Mesendoderm (in vitro differentiated cells): ENCODE results near the gene SH2D4B.
"Not testable (repeated sequence)": the region's sequence is repeated elsewhere in the genome, so short reads cannot be mapped to it uniquely, and the experiment has no call there.

Experiments used
- DNase-seq: peaks from one replicate; pipeline ENCODE4 v3.0.0; 2013
- H2AK5ac ChIP-seq: 2 replicates; pipeline ENCODE4 v1.6.1; 2013; ENCODE audit warnings: low read length, inconsistent platforms
- H2BK120ac ChIP-seq: 2 replicates; pipeline ENCODE4 v1.6.1; 2013; ENCODE audit warnings: low read depth, mild to moderate bottlenecking, low read length, moderate library complexity, mixed read lengths
- H2BK15ac ChIP-seq: replicated peaks from 2 replicates; pipeline ENCODE4 v1.6.1; 2013; ENCODE audit warnings: low read depth, mild to moderate bottlenecking, moderate library complexity
- H2BK5ac ChIP-seq: 2 replicates; pipeline ENCODE4 v1.6.1; 2013; ENCODE audit warnings: low read length, inconsistent platforms
- H3K18ac ChIP-seq: 2 replicates; pipeline ENCODE4 v1.6.1; 2013; ENCODE audit warnings: mild to moderate bottlenecking, low read length, mixed read lengths
- H3K23ac ChIP-seq: one replicate; pipeline ENCODE4 v1.6.1; 2013; ENCODE audit warnings: low read length
- H3K27ac ChIP-seq: 2 replicates; pipeline ENCODE4 v1.5.1; 2013; ENCODE audit warnings: low read depth, mild to moderate bottlenecking, inconsistent platforms, low read length, moderate library complexity
- H3K27me3 ChIP-seq: 2 replicates; pipeline ENCODE4 v1.6.1; 2013; ENCODE audit warnings: low read length, control low read depth, mild to moderate bottlenecking, inconsistent platforms; ENCODE audit not compliant: insufficient read depth, poor library complexity
- H3K36me3 ChIP-seq: 2 replicates; pipeline ENCODE4 v1.6.1; 2013; ENCODE audit warnings: low read length, inconsistent platforms; ENCODE audit not compliant: control insufficient read depth, insufficient read depth
- H3K4ac ChIP-seq: one replicate; pipeline ENCODE4 v1.6.1; 2013; ENCODE audit warnings: low read depth, mild to moderate bottlenecking, low read length, moderate library complexity
- H3K4me1 ChIP-seq: 2 replicates; pipeline ENCODE4 v1.6.1; 2013; ENCODE audit warnings: low read depth, low read length, inconsistent platforms; ENCODE audit not compliant: control insufficient read depth
- H3K4me2 ChIP-seq: 2 replicates; pipeline ENCODE4 v1.6.1; 2013; ENCODE audit warnings: low read length
- H3K4me3 ChIP-seq: 2 replicates; pipeline ENCODE4 v1.5.1; 2013; ENCODE audit warnings: mild to moderate bottlenecking, low read length
- H3K56ac ChIP-seq: one replicate; pipeline ENCODE4 v1.6.1; 2013; ENCODE audit warnings: low read length
- H3K79me1 ChIP-seq: 2 replicates; pipeline ENCODE4 v1.6.1; 2013; ENCODE audit warnings: low read length, inconsistent platforms
- H3K79me2 ChIP-seq: 2 replicates; pipeline ENCODE4 v1.6.1; 2013; ENCODE audit warnings: mild to moderate bottlenecking, low read length; ENCODE audit not compliant: control insufficient read depth, insufficient read depth
- H3K9ac ChIP-seq: 2 replicates; pipeline ENCODE4 v1.6.1; 2013; ENCODE audit warnings: low read length, inconsistent platforms
- H4K5ac ChIP-seq: one replicate; pipeline ENCODE4 v1.6.1; 2013; ENCODE audit warnings: low read length
- H4K8ac ChIP-seq: one replicate; pipeline ENCODE4 v1.6.1; 2013; ENCODE audit warnings: low read depth, mild to moderate bottlenecking, control low read depth, low read length, moderate library complexity
- WGBS: extraction: QIAGEN DNeasy Blood & Tissue Kit; methylation state at CpG from one replicate; pipeline ENCODE4 v1.1.7; 2013; ENCODE audit warnings: low lambda C conversion rate, missing lambda C conversion rate; ENCODE audit not compliant: insufficient coverage; ENCODE audit errors: extremely low coverage; 5-methylcytosine and 5-hydroxymethylcytosine counted together

Gene SH2D4B

DNA sequence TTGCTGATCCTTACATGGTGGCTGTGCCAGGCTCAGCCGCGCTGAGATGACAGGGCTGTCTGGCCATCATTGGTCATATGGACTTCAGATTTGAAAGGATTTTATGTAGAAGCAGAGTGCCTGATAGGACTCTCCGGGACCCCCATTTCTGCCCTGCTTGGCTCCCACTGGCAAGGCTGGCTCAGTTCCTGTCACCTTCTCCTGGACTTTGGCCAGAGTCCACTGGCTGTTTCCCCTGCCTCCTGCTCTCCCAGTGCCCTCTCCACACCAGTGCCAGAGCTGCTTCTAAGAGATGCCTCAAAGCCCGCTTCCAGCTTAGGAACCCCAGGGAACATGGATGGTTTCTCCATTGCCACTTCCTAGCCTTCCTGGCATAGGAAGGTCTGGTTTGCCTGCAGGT lies 5.1 kb upstream of the SH2D4B start:
- Histone ChIP-seq H3K4me2 (no peak overlapping the region), H2BK15ac (no peak overlapping the region), H2BK120ac (no peak overlapping the region), H3K27me3 (no peaks in the 10 kb centered on the region), H3K79me1 (no peaks in the 10 kb centered on the region), H3K36me3 (no peaks in the 10 kb centered on the region), H4K8ac (no peak overlapping the region), H4K5ac (no peak overlapping the region), H3K23ac (no peak overlapping the region), H3K27ac (no peak overlapping the region), H2AK5ac (no peak overlapping the region), H3K4ac (no peak overlapping the region), H3K4me3 (no peak overlapping the region), H3K79me2 (no peaks in the 10 kb centered on the region), H3K56ac (no peak overlapping the region), H3K4me1 (peaks cover 10% of the 10 kb centered on the region), H2BK5ac (no peak overlapping the region), H3K9ac (no peak overlapping the region), H3K18ac (no peak overlapping the region)
- WGBS, result no CpG with 5 or more reads among the region's 4 CpGs
- DNase-seq, result no peak

DNA sequence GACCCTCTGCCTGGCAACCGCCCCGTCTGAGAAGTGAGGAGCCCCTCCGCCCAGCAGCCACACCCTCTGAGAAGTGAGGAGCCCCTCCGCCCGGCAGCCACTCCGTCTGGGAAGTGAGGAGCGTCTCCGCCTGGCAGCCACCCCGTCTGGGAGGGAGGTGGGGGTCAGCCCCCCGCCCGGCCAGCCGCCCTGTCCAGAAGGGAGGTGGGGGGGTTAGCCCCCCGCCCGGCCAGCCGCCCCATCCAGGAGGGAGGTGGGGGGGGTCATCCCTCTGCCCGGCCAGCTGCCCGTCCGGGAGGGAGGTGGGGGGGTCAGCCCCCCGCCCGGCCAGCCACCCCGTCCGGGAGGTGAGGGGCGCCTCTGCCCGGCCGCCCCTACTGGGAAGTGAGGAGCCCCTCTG lies 3.6 kb upstream of the SH2D4B start:
- WGBS, result no CpG with 5 or more reads among the region's 25 CpGs
- H3K56ac ChIP-seq, H3K4ac ChIP-seq, H2BK120ac ChIP-seq, H2BK5ac ChIP-seq, DNase-seq, H2BK15ac ChIP-seq, H3K4me2 ChIP-seq, H2AK5ac ChIP-seq, H3K36me3 ChIP-seq, H3K18ac ChIP-seq, H4K8ac ChIP-seq, H3K9ac ChIP-seq, H3K27me3 ChIP-seq, H3K23ac ChIP-seq, H3K79me2 ChIP-seq, H4K5ac ChIP-seq, H3K27ac ChIP-seq, H3K4me3 ChIP-seq, H3K79me1 ChIP-seq: not testable (repeated sequence)
- peaks cover 13% of the 10 kb centered on the region for H3K4me1 ChIP-seq

DNA sequence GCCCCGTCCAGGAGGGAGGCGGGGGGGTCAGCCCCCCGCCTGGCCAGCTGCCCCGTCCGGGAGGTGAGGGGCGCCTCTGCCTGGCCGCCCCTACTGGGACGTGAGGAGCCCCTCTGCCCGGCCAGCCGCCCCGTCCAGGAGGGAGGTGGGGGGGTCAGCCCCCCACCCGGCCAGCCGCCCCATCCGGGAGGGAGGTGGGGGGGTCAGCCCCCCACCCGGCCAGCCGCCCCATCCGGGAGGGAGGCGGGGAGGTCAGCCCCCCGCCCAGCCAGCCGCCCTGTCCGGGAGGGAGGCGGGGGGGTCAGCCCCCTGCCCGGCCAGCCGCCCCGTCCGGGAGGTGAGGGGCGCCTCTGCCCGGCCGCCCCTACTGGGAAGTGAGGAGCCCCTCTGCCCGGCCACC lies 3.1 kb upstream of the SH2D4B start:
- peaks cover 13% of the 10 kb centered on the region for H3K4me1 ChIP-seq
- not testable (repeated sequence) for H3K56ac ChIP-seq, H3K9ac ChIP-seq, H4K5ac ChIP-seq, H3K27ac ChIP-seq, H2BK5ac ChIP-seq, H3K4ac ChIP-seq, H3K23ac ChIP-seq, H3K27me3 ChIP-seq, DNase-seq, H3K4me3 ChIP-seq, H2BK120ac ChIP-seq, H3K4me2 ChIP-seq, H3K79me2 ChIP-seq, H2BK15ac ChIP-seq, H2AK5ac ChIP-seq, H3K36me3 ChIP-seq, H3K18ac ChIP-seq, H3K79me1 ChIP-seq, H4K8ac ChIP-seq
- WGBS, result no CpG with 5 or more reads among the region's 30 CpGs

DNA sequence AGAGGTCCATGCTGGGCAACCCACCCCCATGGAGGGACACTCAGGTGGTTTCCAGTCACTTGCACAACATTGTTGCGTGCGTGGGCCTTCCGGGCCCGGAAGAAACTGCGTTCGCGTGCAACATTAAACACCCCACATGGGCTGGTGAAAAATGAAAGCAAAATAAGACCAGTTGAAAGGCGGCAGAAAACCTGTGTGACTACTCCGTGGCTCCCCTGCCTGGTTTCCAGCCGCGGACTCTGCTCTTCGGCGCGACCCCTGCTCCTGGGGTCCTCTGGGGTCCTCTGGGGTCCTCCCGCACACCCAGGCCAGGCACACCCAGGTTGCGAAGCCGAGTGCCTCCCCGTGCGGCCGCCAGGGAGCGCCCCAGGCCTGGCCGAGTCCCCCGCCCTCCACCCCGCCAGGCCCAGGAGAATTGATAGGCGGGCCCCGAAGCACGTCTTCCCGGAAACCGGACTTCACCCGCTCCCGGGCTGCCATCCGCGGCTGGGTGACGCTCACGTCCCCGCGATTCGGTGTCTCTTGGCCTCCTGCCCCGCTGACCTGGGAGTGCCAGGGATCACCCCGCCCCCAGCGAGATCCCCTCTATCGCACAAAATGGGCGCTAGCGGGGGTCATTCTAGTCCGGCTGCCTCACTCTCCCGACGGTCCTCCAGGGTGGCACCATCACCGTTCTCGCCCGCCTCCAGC lies 1.9 kb upstream of the SH2D4B start:
- Histone ChIP-seq H2BK5ac (no peak overlapping the region), H3K27ac (no peak overlapping the region), H3K56ac (peak overlapping the region; percentile 49), H3K4me3 (no peak overlapping the region), H3K9ac (no peak overlapping the region), H2AK5ac (no peak overlapping the region), H3K18ac (no peak overlapping the region), H3K4me2 (no peak overlapping the region), H2BK120ac (no peak overlapping the region), H2BK15ac (no peak overlapping the region), H4K8ac (no peak overlapping the region), H3K4me1 (peaks cover 13% of the 10 kb centered on the region), H3K4ac (no peak overlapping the region), H3K79me1 (no peaks in the 10 kb centered on the region), H4K5ac (no peak overlapping the region), H3K23ac (no peak overlapping the region), H3K36me3 (no peaks in the 10 kb centered on the region), H3K27me3 (no peaks in the 10 kb centered on the region), H3K79me2 (no peaks in the 10 kb centered on the region)
- WGBS, result no CpG with 5 or more reads among the region's 50 CpGs
- no peak for DNase-seq

DNA sequence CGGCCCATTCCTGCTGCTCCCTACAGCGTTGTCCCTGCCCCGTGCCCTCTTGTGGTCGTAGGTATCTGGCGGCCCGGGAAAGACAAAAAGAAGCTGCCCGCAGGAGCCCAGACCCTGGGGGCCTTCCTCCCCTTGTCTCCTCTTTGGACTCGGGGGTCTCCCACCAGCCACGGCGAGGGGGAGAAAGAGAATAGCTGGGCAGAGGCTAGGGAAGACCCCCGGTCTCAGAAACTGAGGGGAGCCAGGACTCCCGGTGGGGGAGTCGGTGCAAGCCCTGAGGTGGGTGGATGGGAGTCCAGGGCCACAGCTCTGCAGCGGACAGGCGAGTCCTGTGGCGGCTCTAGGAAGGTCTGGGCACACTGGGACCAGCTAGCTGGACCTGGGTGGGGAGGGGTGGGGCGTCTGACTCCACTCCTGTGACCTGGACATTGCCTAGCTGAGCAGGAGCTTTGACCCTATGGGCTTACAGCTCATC lies 1.3 kb upstream of the SH2D4B start:
- no peak overlapping the region for H3K4me3 ChIP-seq
- peaks cover 13% of the 10 kb centered on the region for H3K4me1 ChIP-seq
- H3K79me2 ChIP-seq, result no peaks in the 10 kb centered on the region
- no peak overlapping the region for H3K9ac ChIP-seq
- H3K79me1 ChIP-seq, result no peaks in the 10 kb centered on the region
- H3K56ac ChIP-seq, result peak overlapping the region; percentile 50
- no peak overlapping the region for H4K8ac ChIP-seq
- DNase-seq, result no peak
- H3K36me3 ChIP-seq, result no peaks in the 10 kb centered on the region
- no peak overlapping the region for H3K4ac ChIP-seq
- H4K5ac ChIP-seq, result peak overlapping the region; percentile 33
- H3K4me2 ChIP-seq, result no peak overlapping the region
- no CpG with 5 or more reads among the region's 17 CpGs for WGBS
- no peak overlapping the region for H3K18ac ChIP-seq
- H3K23ac ChIP-seq, result no peak overlapping the region
- H2BK15ac ChIP-seq, result no peak overlapping the region
- H3K27ac ChIP-seq, result no peak overlapping the region
- H2BK120ac ChIP-seq, result no peak overlapping the region
- H3K27me3 ChIP-seq, result no peaks in the 10 kb centered on the region
- no peak overlapping the region for H2AK5ac ChIP-seq
- H2BK5ac ChIP-seq, result peak overlapping the region; percentile 81
